Activated naive CD4-positive, alpha-beta T cell treated with anti-CD3 and anti-CD28 coated beads for 36 hours (primary cell): ENCODE results near the gene PSMD11. TPM values are rescaled to one million over a fixed set of nuclear protein-coding genes. Genes with fewer than 3 reads are reported as not detected.
"Not testable (repeated sequence)": the region's sequence is repeated elsewhere in the genome, so short reads cannot be mapped to it uniquely, and the experiment has no call there.

Experiments used
- CTCF ChIA-PET: fragments of 350-600 bp; sonication (Branson Sonifier 250); formaldehyde crosslinking; loops from one replicate; lab custom pipeline; 2021; ENCODE audit warnings: antibody characterized with exemption; lab: Charles Lee
- DNase-seq: peaks from one replicate; pipeline ENCODE4 v3.0.0-alpha.2; 2020
- H3K27ac Mint-ChIP-seq: one replicate; pipeline ENCODE4 v1.8.0; 2021; ENCODE audit warnings: mild to moderate bottlenecking, mixed read lengths
- H3K27me3 Mint-ChIP-seq: one replicate; pipeline ENCODE4 v1.8.0; 2021; ENCODE audit warnings: low read depth, mixed read lengths
- H3K36me3 Mint-ChIP-seq: one replicate; pipeline ENCODE4 v1.8.0; 2021; ENCODE audit warnings: low read depth, mixed read lengths
- H3K4me1 Mint-ChIP-seq: one replicate; pipeline ENCODE4 v1.8.0; 2021; ENCODE audit warnings: low read depth, mixed read lengths
- H3K4me3 Mint-ChIP-seq: one replicate; pipeline ENCODE4 v1.8.0; 2021; ENCODE audit warnings: mild to moderate bottlenecking, moderate library complexity, mixed read lengths
- H3K9me3 Mint-ChIP-seq: one replicate; pipeline ENCODE4 v1.8.0; 2021; ENCODE audit warnings: mixed read lengths
- intact Hi-C: fragments of 100-400 bp; cut with micrococcal nuclease; formaldehyde crosslinking; loops from one replicate; pipeline ENCODE4 v1.15.1; 2023
- total RNA-seq, 2 experiments: library from RNA; stranded (reverse); gene quantifications; one replicate each; pipeline ENCODE4 v1.2.3, GENCODE V29; 2021

PSMD11 gene
- total RNA-seq, 2 experiments from 2014 or later, result 132 to 145 TPM

- Mint-ChIP-seq H3K4me1 (peaks cover 70% of the 10 kb centered on the region), H3K36me3 (peaks cover 3% of the 10 kb centered on the region), H3K27me3 (no peaks in the 10 kb centered on the region), H3K9me3 (no peaks in the 10 kb centered on the region), H3K27ac (peak overlapping the region; percentile 81), H3K4me3 (peak overlapping the region; percentile 33)
- DNase-seq, result peak; percentile 41
- intact Hi-C loops, result no loop called here
- CTCF ChIA-PET, result interaction anchor here (0.6 to 4.4 kb wide), 11 partner anchors 8 to 83 kb away, joined by 3 to 22 read pairs (median 3); partner anchors contain the start of gene CDK5R1
Observed at GRCh38 chr17:32516940-32517701, 72.8 kb downstream of the PSMD11 start.

GRCh38 chr17:32517982-32518381, 73.7 kb downstream of the PSMD11 start:
- CTCF ChIA-PET, result interaction anchor here (0.6 to 4.4 kb wide), 12 partner anchors 9 to 82 kb away, joined by 3 to 22 read pairs (median 3); partner anchors contain the start of gene CDK5R1

GRCh38 chr17:32518646-32519227, 74.4 kb downstream of the PSMD11 start:
- H3K27ac Mint-ChIP-seq, result peak overlapping the region; percentile 71
- no peak for DNase-seq
- no peaks in the 10 kb centered on the region for H3K9me3 Mint-ChIP-seq
- CTCF ChIA-PET, result interaction anchor here (0.6 to 4.4 kb wide), 5 partner anchors 23 to 57 kb away, joined by 3 to 22 read pairs (median 3); partner anchors contain the start of gene CDK5R1
- no peaks in the 10 kb centered on the region for H3K27me3 Mint-ChIP-seq
- H3K4me1 Mint-ChIP-seq, result peaks cover 82% of the 10 kb centered on the region
- H3K36me3 Mint-ChIP-seq, result peaks cover 3% of the 10 kb centered on the region
- intact Hi-C loops, result no loop called here
- H3K4me3 Mint-ChIP-seq, result peak overlapping the region; percentile 73

More at GRCh38 chr17:32517982-32518381, 73.7 kb downstream of the PSMD11 start:
- Mint-ChIP-seq H3K4me3 (peak overlapping the region; percentile 73), H3K36me3 (peaks cover 3% of the 10 kb centered on the region), H3K9me3 (no peaks in the 10 kb centered on the region), H3K27me3 (no peaks in the 10 kb centered on the region), H3K4me1 (peaks cover 78% of the 10 kb centered on the region), H3K27ac (peak overlapping the region; percentile 76)
- DNase-seq, result no peak
- intact Hi-C loops, result no loop called here

- H3K9me3 Mint-ChIP-seq, result no peaks in the 10 kb centered on the region
- CTCF ChIA-PET, result interaction anchor here (0.6 to 4.4 kb wide), 5 partner anchors 31 to 58 kb away, joined by 3 to 22 read pairs (median 3); partner anchors contain the start of gene CDK5R1
- intact Hi-C loops, result loop anchor here (5.0 kb wide), 1 partner anchor 1197 kb away; the partner anchor contains the start of gene EVI2A
Observed at GRCh38 chr17:32519228-32520103, 75.2 kb downstream of the PSMD11 start.

GRCh38 chr17:32520104-32520701, 75.9 kb downstream of the PSMD11 start:
- Mint-ChIP-seq H3K36me3 (peaks cover 3% of the 10 kb centered on the region), H3K9me3 (no peaks in the 10 kb centered on the region), H3K27ac (peak overlapping the region; percentile 92), H3K27me3 (no peaks in the 10 kb centered on the region), H3K4me1 (peaks cover 89% of the 10 kb centered on the region), H3K4me3 (peak overlapping the region; percentile 71)
- intact Hi-C loops, result loop anchor here (5.0 kb wide), 1 partner anchor 1198 kb away; the partner anchor contains the start of gene EVI2A
- DNase-seq, result peak; percentile 88
- CTCF ChIA-PET, result interaction anchor here (4.4 kb wide), 1 partner anchor 31 kb away, joined by 22 read pairs; the partner anchor contains the start of gene CDK5R1

More at GRCh38 chr17:32519228-32520103, 75.2 kb downstream of the PSMD11 start:
- peak overlapping the region; percentile 92 for H3K27ac Mint-ChIP-seq
- no peaks in the 10 kb centered on the region for H3K27me3 Mint-ChIP-seq
- H3K4me3 Mint-ChIP-seq, result peak overlapping the region; percentile 73
- H3K36me3 Mint-ChIP-seq, result peaks cover 3% of the 10 kb centered on the region
- H3K4me1 Mint-ChIP-seq, result peaks cover 88% of the 10 kb centered on the region
- DNase-seq, result peak; percentile 85

DNA sequence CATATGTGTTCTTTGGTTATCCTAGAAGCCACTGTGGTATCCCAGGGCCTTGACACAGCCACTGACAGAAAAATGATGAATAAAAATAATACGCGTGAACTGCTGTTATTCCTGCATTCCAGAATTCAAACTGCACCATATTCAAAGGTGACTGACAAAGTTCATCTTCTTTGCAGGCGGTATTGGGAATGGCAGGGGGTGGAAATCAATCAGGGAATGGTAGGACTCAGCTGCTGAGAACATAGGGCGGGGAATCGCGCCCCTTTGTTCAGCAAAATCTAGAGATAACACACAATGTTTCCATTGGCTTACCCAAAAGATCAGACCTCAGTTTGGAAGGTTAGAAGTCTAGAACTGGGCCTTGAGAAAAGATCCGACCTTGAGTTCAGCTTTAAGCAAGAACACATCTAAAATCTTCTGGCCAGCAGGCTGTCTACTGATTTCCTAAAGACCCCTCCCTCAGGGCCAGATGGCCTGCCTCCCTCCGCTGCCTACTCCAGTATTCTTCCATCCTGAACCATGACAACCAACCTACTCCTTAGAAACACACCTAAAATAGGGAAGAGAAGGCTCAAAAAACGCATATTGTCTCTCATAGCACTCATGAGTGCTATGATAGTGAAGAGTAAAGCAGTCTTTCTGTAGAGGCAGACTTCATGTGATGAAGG, 76.6 kb downstream of the PSMD11 start:
- H3K4me1 Mint-ChIP-seq, result peaks cover 84% of the 10 kb centered on the region
- H3K27me3 Mint-ChIP-seq, result no peaks in the 10 kb centered on the region
- peak overlapping the region; percentile 71 for H3K4me3 Mint-ChIP-seq
- H3K36me3 Mint-ChIP-seq, result peaks cover 3% of the 10 kb centered on the region
- no peaks in the 10 kb centered on the region for H3K9me3 Mint-ChIP-seq
- peak overlapping the region; percentile 92 for H3K27ac Mint-ChIP-seq
- intact Hi-C loops, result loop anchor here (5.0 kb wide), 1 partner anchor 1199 kb away; the partner anchor contains the start of gene EVI2A
- CTCF ChIA-PET, result interaction anchor here (4.4 kb wide), 1 partner anchor 32 kb away, joined by 22 read pairs; the partner anchor contains the start of gene CDK5R1
- DNase-seq, result no peak

DNA sequence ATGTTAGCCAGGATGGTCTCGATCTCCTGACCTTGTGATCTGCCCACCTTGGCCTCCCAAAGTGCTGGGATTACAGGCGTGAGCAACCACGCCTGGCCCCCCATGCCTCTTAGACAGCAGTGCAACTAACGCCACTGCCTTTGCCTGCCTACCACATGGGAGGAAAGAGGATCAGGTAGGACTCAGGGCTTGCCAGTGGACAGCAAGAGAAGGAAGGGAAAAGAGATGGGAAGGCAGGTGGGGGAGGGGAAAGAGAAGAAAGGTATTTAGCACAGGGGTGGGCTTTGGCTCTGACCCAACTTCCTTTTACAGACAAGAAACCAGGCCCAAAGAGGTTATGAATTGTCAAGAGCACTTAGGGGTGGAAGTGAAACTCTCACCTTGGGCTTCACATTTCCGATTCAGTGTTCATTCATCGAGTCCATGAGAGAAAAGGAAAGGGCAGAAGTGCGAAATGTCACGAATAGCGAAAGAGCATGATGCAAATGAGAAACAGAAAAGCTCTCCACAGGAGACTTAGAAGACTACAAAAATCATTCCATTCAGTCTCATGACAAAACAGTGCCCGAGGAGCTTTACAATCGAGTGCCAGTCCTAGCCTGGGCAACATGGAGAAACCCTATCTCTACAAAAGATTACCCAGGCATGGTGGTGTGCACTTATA, 78.8 kb downstream of the PSMD11 start:
- Mint-ChIP-seq H3K36me3 (peaks cover 3% of the 10 kb centered on the region), H3K4me3 (peak overlapping the region; percentile 11), H3K9me3 (no peaks in the 10 kb centered on the region), H3K27ac (peak overlapping the region; percentile 99), H3K27me3 (no peaks in the 10 kb centered on the region), H3K4me1 (peaks cover 68% of the 10 kb centered on the region)
- intact Hi-C loops, result loop anchor here (1.0 to 5.0 kb wide), 5 partner anchors 8 to 1201 kb away; partner anchors contain the start of genes EVI2A and PSMD11
- peak; percentile 85 for DNase-seq
- CTCF ChIA-PET, result interaction anchor here (0.9 to 1.5 kb wide), 7 partner anchors 16 to 136 kb away, joined by 3 to 4 read pairs (median 3); no protein-coding TSS in a partner anchor

DNA sequence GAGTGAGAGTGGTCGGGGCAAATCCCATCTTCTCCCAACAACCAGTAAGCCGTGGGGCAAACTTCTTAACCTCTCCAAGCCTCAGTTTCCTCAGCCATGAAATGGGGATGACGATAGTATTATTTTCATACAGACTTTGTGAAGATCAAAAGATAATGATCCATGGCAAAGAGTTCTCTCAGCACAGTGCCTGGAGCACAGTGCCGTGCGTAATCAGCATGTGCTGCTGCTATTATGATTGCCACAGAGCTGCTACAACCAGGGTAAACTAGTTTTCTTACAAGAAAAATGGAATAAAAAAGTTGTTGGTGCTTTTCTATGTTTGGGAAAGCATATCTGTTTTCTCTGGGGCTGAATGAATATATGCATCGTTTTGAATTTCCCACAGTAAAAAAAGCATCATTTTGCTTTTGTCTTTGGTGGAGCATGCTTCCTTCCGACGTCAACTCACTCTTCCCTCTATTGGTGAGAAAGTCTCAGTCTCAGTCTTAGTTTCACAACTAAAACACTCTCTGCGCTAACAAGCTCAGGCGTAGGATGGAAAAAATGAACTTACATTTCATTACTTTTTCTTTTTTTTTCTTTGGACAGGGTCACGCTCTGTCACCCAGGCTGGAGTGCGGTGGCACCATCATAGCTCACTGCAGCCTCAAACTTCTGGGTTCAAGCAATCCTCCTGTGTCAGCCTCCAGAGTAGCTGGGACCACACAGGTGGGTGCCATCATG, 79.7 kb downstream of the PSMD11 start:
- Mint-ChIP-seq H3K9me3 (no peaks in the 10 kb centered on the region), H3K36me3 (peaks cover under 1% of the 10 kb centered on the region), H3K27me3 (no peaks in the 10 kb centered on the region), H3K4me1 (peaks cover 68% of the 10 kb centered on the region), H3K27ac (peak overlapping the region; percentile 99), H3K4me3 (peak overlapping the region; percentile 42)
- CTCF ChIA-PET, result interaction anchor here (0.6 to 1.8 kb wide), 13 partner anchors 10 to 135 kb away, joined by 3 to 6 read pairs (median 4); partner anchors contain the start of gene CDK5R1
- peak; percentile 68 for DNase-seq
- intact Hi-C loops, result loop anchor here (1.0 to 5.0 kb wide), 10 partner anchors 9 to 1202 kb away; partner anchors contain the start of genes EVI2A, MYO1D and PSMD11

- not testable (repeated sequence) for DNase-seq, H3K36me3 Mint-ChIP-seq, H3K9me3 Mint-ChIP-seq, H3K27me3 Mint-ChIP-seq
- peak overlapping the region; percentile 42 for H3K4me3 Mint-ChIP-seq
- H3K27ac Mint-ChIP-seq, result peak overlapping the region; percentile 99
- intact Hi-C loops, result loop anchor here (1.0 to 5.0 kb wide), 6 partner anchors 33 to 1202 kb away; partner anchors contain the start of genes EVI2A and MYO1D
- peaks cover 68% of the 10 kb centered on the region for H3K4me1 Mint-ChIP-seq
- CTCF ChIA-PET, result interaction anchor here (0.6 to 1.8 kb wide), 11 partner anchors 9 to 353 kb away, joined by 3 to 6 read pairs (median 4); partner anchors contain the start of gene CDK5R1
Observed at GRCh38 chr17:32524553-32524880, 80.2 kb downstream of the PSMD11 start.
